SK-N-SH (cell line): ENCODE measurements around the gene KCTD21.

Experiments used
- CTCF ChIP-seq: fragments of 200-600 bp; sonication (generic); IDR thresholded peaks from 2 replicates; pipeline ENCODE4 v1.6.1; 2017; ENCODE audit warnings: antibody characterized with exemption, mild to moderate bottlenecking, moderate library complexity
- EP300 ChIP-seq, 2 experiments: IDR thresholded peaks; 2 replicates each; pipeline versions ENCODE4 v1.4.0 to v1.6.1; 2012; ENCODE audit warnings: borderline replicate concordance in 1 of 2, low read depth in 1 of 2, low read length in 1 of 2
- EZH2phosphoT487 ChIP-seq: fragments of 200-600 bp; sonication (generic); IDR thresholded peaks from 2 replicates; pipeline ENCODE4 v1.6.1; 2017; ENCODE audit warnings: low read depth, mixed run types, mild to moderate bottlenecking, antibody characterized with exemption, moderate library complexity, borderline replicate concordance
- NFIC ChIP-seq: IDR thresholded peaks from 2 replicates; pipeline ENCODE4 v1.4.0; 2012; ENCODE audit warnings: borderline replicate concordance
- POLR2AphosphoS5 ChIP-seq: IDR thresholded peaks from 2 replicates; pipeline ENCODE4 v1.6.1; 2012; ENCODE audit warnings: low read depth, low read length
- RAD21 ChIP-seq: IDR thresholded peaks from 2 replicates; pipeline ENCODE4 v1.6.1; 2012; ENCODE audit warnings: mild to moderate bottlenecking, low read length
- RFX5 ChIP-seq: IDR thresholded peaks from 2 replicates; pipeline ENCODE4 v1.6.1; 2012; ENCODE audit warnings: mild to moderate bottlenecking, improper control_type of control experiment, low read length
- SMC3 ChIP-seq: IDR thresholded peaks from 2 replicates; pipeline ENCODE4 v1.6.1; 2012; ENCODE audit warnings: low read depth, low read length, improper control_type of control experiment
- ZBTB33 ChIP-seq: IDR thresholded peaks from 2 replicates; pipeline ENCODE4 v1.4.0; 2012; ENCODE audit warnings: low read depth, borderline replicate concordance

GRCh38 chr11:78199653-78200015, 11.2 kb upstream of the KCTD21 start:
- TF ChIP-seq POLR2AphosphoS5 (no peak), SMC3 (no peak), CTCF (no peak), ZBTB33 (no peak), RFX5 (no peak), NFIC (no peak), EZH2phosphoT487 (no peak), EP300 (IDR thresholded peaks at IDR 0.05; ENCODE audit: borderline replicate concordance in 1 of 2, low read depth in 1 of 2, low read length in 1 of 2) (no peak), RAD21 (no peak)
